GM21447 (cell line): Measurements from ENCODE around the gene GPA33.

ENCODE experiments used
- ATAC-seq: cut with Tn5 transposase; IDR thresholded peaks from one replicate; pipeline ENCODE4 v1.9.1; 2021; ENCODE audit not compliant: unreplicated experiment

The GPA33 gene

DNA sequence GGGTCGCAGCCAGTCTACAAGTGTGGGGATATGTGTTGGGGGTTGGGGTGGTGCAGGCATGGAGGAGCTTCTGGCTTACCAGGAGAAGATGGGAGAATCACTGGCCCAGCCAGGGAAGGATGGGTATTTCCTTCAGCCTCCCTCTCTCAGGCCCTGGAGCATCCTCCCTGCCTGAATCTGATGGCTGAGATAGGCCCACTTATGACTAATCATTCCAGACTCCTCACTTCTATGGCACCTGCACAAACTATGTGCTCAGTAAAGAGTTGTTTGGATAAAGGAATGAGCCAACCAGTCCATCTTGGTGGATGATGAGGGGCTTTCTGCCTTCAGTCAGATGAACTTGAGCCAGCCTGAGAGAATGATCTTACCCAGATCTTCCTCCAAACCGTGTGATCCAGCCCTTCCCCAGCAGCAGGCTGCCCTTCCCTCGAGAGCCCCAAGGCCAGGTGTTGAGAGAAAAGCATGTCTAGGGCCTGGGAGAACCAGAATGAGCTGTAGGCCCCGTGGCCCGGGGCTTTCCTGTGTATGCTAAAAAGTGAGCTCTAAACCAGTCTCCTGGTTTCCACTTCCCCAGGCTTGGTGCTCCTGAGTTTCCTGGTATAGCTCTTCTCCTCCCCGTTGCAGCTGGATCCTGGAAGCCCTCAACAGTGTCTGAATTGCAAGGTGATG lies 1.3 kb downstream of the GPA33 start:
- no peak for ATAC-seq

DNA sequence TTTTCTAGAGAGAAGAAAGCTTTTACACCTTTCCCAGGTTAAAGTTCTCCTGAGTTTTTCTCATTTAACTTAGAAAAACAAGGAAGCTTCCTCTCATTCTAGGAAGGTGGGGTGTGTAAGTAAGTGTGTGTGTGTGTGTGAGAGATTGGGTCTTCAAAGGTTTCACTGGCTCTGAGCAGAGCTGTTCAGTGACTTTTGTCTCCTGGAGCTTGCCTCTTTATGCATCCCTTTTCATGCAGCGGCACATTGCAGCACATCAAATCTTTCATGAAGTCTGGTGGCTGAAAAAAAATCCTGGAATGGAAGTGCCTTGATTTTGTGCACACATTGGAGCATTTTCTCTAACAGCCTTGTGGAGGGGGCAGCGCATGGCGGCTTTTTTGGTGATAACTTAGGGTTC lies 3.4 kb downstream of the GPA33 start:
- no peak for ATAC-seq

- ATAC-seq: no peak
These were observed 4.1 kb downstream of the GPA33 start for GRCh38 chr1:167086033-167086432.

- ATAC-seq: no peak
These were observed 5.4 kb downstream of the GPA33 start for GRCh38 chr1:167084757-167085156.

DNA sequence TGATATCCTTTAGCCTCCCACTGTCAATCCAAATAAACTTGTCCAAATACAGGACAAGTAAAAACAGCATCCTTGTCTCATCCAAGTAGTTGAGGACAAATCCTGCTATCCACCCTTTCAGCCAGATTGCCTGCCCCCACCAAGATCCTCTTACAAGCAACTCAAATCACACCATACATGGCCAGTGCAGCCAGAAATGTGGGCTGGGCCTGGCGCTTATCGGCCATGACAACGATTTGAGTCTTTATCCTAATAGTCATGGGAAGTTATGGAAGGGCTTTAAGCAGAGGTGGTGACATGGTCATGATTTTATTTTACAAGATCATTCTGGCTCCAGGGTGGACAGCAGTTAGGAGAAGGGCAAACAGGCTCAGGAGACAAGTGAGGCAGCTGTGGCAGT lies 6.3 kb downstream of the GPA33 start:
- no peak for ATAC-seq

- no peak for ATAC-seq
These were observed 7.0 kb downstream of the GPA33 start for GRCh38 chr1:167083066-167083665.

- ATAC-seq: no peak
These were observed 7.6 kb downstream of the GPA33 start for GRCh38 chr1:167082511-167083027.

DNA sequence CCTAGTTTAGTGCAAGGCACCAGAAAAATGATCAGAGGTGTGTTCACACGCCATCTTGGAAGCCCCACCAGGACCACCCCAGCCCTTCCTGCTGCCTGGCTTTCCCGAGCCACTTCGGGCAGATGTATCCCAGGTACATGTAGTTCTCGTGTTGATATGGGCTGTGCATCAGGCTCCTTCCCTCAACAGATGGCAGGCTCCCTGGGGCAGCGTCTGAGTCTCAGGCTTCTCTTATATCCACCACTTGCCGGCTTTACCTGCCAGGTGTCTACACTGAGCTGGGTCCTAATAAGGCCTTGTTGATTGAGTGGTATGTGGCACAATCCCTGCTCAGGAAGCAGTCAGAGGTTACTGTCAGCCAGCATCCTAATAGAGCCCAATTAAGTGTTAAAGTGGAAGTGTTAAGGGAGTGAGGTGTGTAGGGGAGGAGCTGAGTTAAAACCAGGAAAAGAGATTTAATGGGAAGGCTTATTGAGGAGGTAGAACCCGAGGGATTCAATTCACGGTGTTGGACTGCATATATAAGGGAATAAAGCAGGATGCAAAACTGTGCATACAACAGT lies 8.5 kb downstream of the GPA33 start:
- no peak for ATAC-seq

GRCh38 chr1:167077868-167078210 lies 12.3 kb downstream of the GPA33 start:
- ATAC-seq: no peak

DNA sequence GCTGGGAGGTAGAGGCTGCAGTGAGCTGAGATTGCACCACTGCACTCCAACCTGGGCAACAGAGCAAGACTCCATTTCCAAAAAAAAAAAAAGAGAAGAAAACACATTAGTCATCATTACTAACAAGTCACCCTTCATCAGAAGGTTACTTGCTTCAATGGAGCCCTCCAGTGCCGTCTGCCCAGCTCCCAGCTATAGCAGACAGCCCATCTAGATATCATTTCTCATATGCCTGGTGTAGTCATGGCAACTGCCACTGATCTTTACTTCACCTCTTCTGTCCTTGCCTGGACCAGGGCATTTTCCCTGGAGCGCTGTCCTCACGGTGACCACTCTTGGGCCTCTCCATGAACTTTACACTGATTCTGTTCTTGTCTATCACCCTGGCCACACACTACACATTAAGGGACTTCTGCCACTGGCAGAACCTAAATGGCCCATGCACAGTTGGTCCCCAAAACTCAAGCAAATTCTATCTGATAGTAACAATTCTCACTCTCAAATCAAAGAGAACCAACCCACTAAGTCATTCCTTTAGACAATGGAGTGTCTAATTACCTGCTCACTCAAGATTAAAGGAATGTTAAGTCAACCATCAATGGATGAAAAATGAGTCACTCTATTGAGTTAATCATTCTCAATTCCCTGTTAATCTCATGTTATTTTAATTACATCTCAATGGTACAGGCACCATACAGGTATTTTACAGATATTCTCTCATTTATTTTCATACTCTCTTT lies 12.9 kb downstream of the GPA33 start:
- no peak for ATAC-seq

- no peak for ATAC-seq
These were observed 14.0 kb downstream of the GPA33 start for GRCh38 chr1:167076136-167076710.

DNA sequence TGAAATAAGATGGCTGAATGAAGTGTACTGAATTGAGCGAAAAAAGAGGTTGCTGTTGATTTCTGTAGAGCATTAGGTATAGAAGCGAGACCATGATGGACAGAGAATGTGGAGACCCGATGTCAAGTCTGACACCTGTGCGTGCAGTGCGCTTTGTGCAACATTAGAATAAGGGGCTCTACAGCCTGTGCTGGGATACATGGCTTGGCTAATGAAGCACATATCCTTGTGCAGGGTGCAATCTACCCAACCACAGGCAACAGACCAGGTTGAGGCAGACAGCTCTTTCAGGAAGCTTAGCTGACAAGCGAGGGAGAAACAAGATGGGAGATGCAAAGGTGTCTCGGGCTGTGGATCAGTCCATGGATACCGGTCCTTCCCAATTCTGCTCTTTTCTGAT lies 18.9 kb downstream of the GPA33 start:
- no peak for ATAC-seq

- no peak for ATAC-seq
These were observed 21.4 kb downstream of the GPA33 start for GRCh38 chr1:167068761-167069160.

DNA sequence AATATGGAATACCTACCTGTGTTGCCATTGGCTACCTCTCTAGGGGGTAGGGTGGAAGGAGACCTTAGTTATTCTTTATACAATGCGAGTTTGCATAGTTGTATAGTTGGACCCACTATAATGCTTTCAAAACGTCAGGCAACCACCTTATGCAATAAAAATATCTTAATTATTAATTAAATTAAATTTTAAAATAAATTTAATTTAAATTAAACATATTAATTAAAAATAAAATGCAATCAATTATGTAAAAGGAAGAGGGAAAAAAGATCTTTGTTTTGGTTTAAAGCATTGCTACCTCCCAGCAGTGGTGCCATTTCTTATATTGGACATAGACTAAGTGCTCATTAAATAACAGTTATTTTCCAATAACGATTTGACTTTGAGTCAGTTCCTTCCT lies 22.3 kb downstream of the GPA33 start:
- no peak for ATAC-seq

- no peak for ATAC-seq
These were observed 23.6 kb downstream of the GPA33 start for GRCh38 chr1:167066333-167067122.

DNA sequence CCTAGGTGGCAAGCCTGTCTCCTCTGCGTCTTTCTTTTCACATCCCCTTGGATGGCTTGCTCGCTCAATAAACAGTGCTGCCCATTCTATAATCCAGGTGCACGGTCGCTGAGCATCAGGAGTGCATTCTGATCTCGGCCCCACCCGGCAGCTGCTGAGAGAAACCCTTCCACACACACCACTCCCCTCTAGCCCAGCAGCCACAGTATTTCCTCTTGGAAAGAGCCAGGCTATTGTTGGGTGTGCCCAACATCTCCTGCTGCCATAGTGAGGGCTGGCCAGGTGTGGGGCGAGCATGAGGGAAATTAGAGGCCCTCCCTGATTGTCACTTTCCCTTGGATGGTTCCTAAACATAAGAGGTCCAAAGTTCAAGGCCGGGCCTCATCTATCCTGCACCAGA lies 24.7 kb downstream of the GPA33 start:
- no peak for ATAC-seq

- ATAC-seq: no peak
These were observed 25.6 kb downstream of the GPA33 start for GRCh38 chr1:167064621-167065020.

- no peak for ATAC-seq
These were observed 29.1 kb downstream of the GPA33 start for GRCh38 chr1:167061073-167061464.

- no peak for ATAC-seq
These were observed 29.8 kb downstream of the GPA33 start for GRCh38 chr1:167060141-167061072.

GRCh38 chr1:167059809-167060107 lies 30.4 kb downstream of the GPA33 start:
- no peak for ATAC-seq
